SJSA1 (cell line): ENCODE measurements around the gene KRT25. TPM values are rescaled to one million over a fixed set of nuclear protein-coding genes. Genes with fewer than 3 reads are reported as not detected.

Source experiments
- DNase-seq, 2 experiments: peaks; one replicate each; pipeline ENCODE4 v3.0.0-alpha.2; 2015 to 2020; ENCODE audit warnings: low spot score in 2 of 2, low read depth in 1 of 2
- H3K27ac ChIP-seq: fragments of 250-450 bp; sonication (Bioruptor Pico); 2 replicates; pipeline ENCODE4 v1.5.1; 2020; ENCODE audit warnings: mild to moderate bottlenecking, moderate library complexity
- H3K27me3 ChIP-seq: fragments of 250-450 bp; sonication (Bioruptor Pico); replicated peaks from 2 replicates; pipeline ENCODE4 v1.5.1; 2020; ENCODE audit warnings: mild to moderate bottlenecking, moderate library complexity
- H3K36me3 ChIP-seq: fragments of 250-450 bp; sonication (Bioruptor Pico); 2 replicates; pipeline ENCODE4 v1.5.1; 2020; ENCODE audit warnings: mild to moderate bottlenecking
- H3K4me1 ChIP-seq: fragments of 250-450 bp; sonication (Bioruptor Pico); replicated peaks from 2 replicates; pipeline ENCODE4 v1.6.1; 2021; ENCODE audit warnings: mild to moderate bottlenecking
- H3K4me3 ChIP-seq: fragments of 250-450 bp; sonication (Bioruptor Pico); 2 replicates; pipeline ENCODE4 v1.5.1; 2020; ENCODE audit warnings: mild to moderate bottlenecking
- H3K9me3 ChIP-seq: fragments of 250-450 bp; sonication (Bioruptor Pico); replicated peaks from 2 replicates; pipeline ENCODE4 v1.5.1; 2020; ENCODE audit warnings: mild to moderate bottlenecking
- total RNA-seq: library from RNA; depleted of rRNA; stranded (reverse); fragments of >200 nt; shearing (Covaris generic); gene quantifications from 2 replicates; pipeline ENCODE4 v1.2.3, GENCODE V29; 2014; rRNA removed

KRT25 gene
- total RNA-seq, 1 experiment from 2014 or later, result not detected

- Histone ChIP-seq H3K27ac (no peak overlapping the region), H3K36me3 (no peaks in the 10 kb centered on the region), H3K4me3 (no peak overlapping the region), H3K27me3 (peaks cover 60% of the 10 kb centered on the region), H3K4me1 (no peaks in the 10 kb centered on the region), H3K9me3 (no peaks in the 10 kb centered on the region)
- no peak for DNase-seq
Observed at GRCh38 chr17:40699853-40700252, 55.3 kb downstream of the KRT25 start.

GRCh38 chr17:40699371-40699770 lies 55.8 kb downstream of the KRT25 start:
- Histone ChIP-seq H3K36me3 (no peaks in the 10 kb centered on the region), H3K4me1 (no peaks in the 10 kb centered on the region), H3K9me3 (no peaks in the 10 kb centered on the region), H3K27ac (no peak overlapping the region), H3K27me3 (peaks cover 55% of the 10 kb centered on the region), H3K4me3 (no peak overlapping the region)
- no peak for DNase-seq

Other genes starting within 250 kb of the KRT25 start
- gene CCR7, start 189.9 kb downstream of the KRT25 start, total RNA-seq, result not detected in 2 replicates
- 97.8 and 137 TPM in 2 replicates for gene SMARCE1, start 107.5 kb downstream of the KRT25 start, total RNA-seq
- gene KRT222, start 90.2 kb downstream of the KRT25 start, total RNA-seq, result not detected in 2 replicates
- not detected in 2 replicates for gene KRT24, start 51.6 kb downstream of the KRT25 start, total RNA-seq
- gene KRT26, start 16.9 kb upstream of the KRT25 start, total RNA-seq, result not detected in 2 replicates
- not detected in 2 replicates for gene KRT27, start 27.2 kb upstream of the KRT25 start, total RNA-seq
- gene KRT28, start 44.6 kb upstream of the KRT25 start, total RNA-seq, result not detected in 2 replicates
- 29.7 and 73.0 TPM in 2 replicates for gene KRT10, start 67.3 kb upstream of the KRT25 start, total RNA-seq
- not detected in 2 replicates for gene KRT12, start 111.9 kb upstream of the KRT25 start, total RNA-seq
- gene KRT20, start 129.9 kb upstream of the KRT25 start, total RNA-seq, result not detected in 2 replicates
- gene KRT23, start 182.3 kb upstream of the KRT25 start, total RNA-seq, result not detected in 2 replicates
- gene KRT39, start 211.6 kb upstream of the KRT25 start, total RNA-seq, result not detected in 2 replicates
- not detected in 2 replicates for gene KRT40, start 229.0 kb upstream of the KRT25 start, total RNA-seq
- not detected in 2 replicates for gene KRTAP3-3, start 238.8 kb upstream of the KRT25 start, total RNA-seq
- not detected in 2 replicates for gene KRTAP3-2, start 244.6 kb upstream of the KRT25 start, total RNA-seq